DOHH2 (cell line): Measurements from ENCODE around the gene VPS29.

Experiments
- H3F3A ChIP-seq: fragments of 200-600 bp; sonication (generic), shearing (Covaris generic); 2 replicates; pipeline ENCODE4 v1.6.0; 2016; ENCODE audit warnings: antibody characterized with exemption, mild to moderate bottlenecking; ENCODE audit not compliant: control insufficient read depth, insufficient read depth
- H3K27ac ChIP-seq: fragments of 200-600 bp; sonication (generic); 2 replicates; pipeline ENCODE4 v1.5.1; 2014; ENCODE audit warnings: low read depth, mild to moderate bottlenecking, low read length, moderate library complexity
- H3K27me3 ChIP-seq: fragments of 200-600 bp; sonication (generic); 2 replicates; pipeline ENCODE4 v1.6.1; 2014; ENCODE audit warnings: mild to moderate bottlenecking, low read length, mixed read lengths; ENCODE audit not compliant: control insufficient read depth
- H3K36me3 ChIP-seq: fragments of 200-600 bp; sonication (generic); 2 replicates; pipeline ENCODE4 v1.6.1; 2014; ENCODE audit warnings: mild to moderate bottlenecking, low read length, moderate library complexity, mixed read lengths; ENCODE audit not compliant: control insufficient read depth
- H3K4me1 ChIP-seq: fragments of 200-600 bp; sonication (generic); 2 replicates; pipeline ENCODE4 v1.6.1; 2014; ENCODE audit warnings: mild to moderate bottlenecking, low read length, mixed read lengths; ENCODE audit not compliant: control insufficient read depth
- H3K4me2 ChIP-seq: fragments of 200-600 bp; sonication (generic); 2 replicates; pipeline ENCODE4 v1.6.0; 2014; ENCODE audit warnings: mild to moderate bottlenecking, low read length, moderate library complexity
- H3K4me3 ChIP-seq: fragments of 200-600 bp; sonication (generic); 2 replicates; pipeline ENCODE4 v1.5.1; 2014; ENCODE audit warnings: mild to moderate bottlenecking, low read length, mixed read lengths
- H3K79me2 ChIP-seq: fragments of 200-600 bp; sonication (generic); 2 replicates; pipeline ENCODE4 v1.6.1; 2014; ENCODE audit warnings: mild to moderate bottlenecking, low read length, mixed read lengths; ENCODE audit not compliant: control insufficient read depth
- H3K9me2 ChIP-seq: fragments of 200-600 bp; sonication (generic); replicated peaks from 2 replicates; pipeline ENCODE4 v1.6.1; 2014; ENCODE audit warnings: mild to moderate bottlenecking, low read length, mixed read lengths; ENCODE audit not compliant: control insufficient read depth
- H3K9me3 ChIP-seq: fragments of 200-600 bp; sonication (generic); 2 replicates; pipeline ENCODE4 v1.6.1; 2014; ENCODE audit warnings: antibody characterized with exemption, low read length, mixed read lengths; ENCODE audit not compliant: control insufficient read depth, insufficient read depth
- H4K20me1 ChIP-seq: fragments of 200-600 bp; sonication (generic); 2 replicates; pipeline ENCODE4 v1.6.0; 2014; ENCODE audit warnings: low read depth, mild to moderate bottlenecking, antibody characterized with exemption, low read length, moderate library complexity; ENCODE audit not compliant: control insufficient read depth, insufficient read depth
- CTCF ChIP-seq: fragments of 200-600 bp; sonication (generic); IDR thresholded peaks from one replicate; pipeline ENCODE4 v1.5.1; 2014; ENCODE audit warnings: antibody characterized with exemption, mild to moderate bottlenecking, low read depth, low read length; ENCODE audit not compliant: poor library complexity, severe bottlenecking
- EZH2phosphoT487 ChIP-seq: fragments of 200-600 bp; sonication (generic); IDR thresholded peaks from 2 replicates; pipeline ENCODE4 v1.6.1; 2017; ENCODE audit warnings: borderline replicate concordance, mild to moderate bottlenecking, antibody characterized with exemption, low read length, moderate library complexity, mixed read lengths

The VPS29 gene

GRCh38 chr12:110458756-110459155, 43.2 kb downstream of the VPS29 start:
- Histone ChIP-seq H3K27ac (no peak overlapping the region), H4K20me1 (no peaks in the 10 kb centered on the region), H3K4me1 (peaks cover 32% of the 10 kb centered on the region), H3F3A (peaks cover 19% of the 10 kb centered on the region), H3K79me2 (peaks cover 18% of the 10 kb centered on the region), H3K9me2 (no peaks in the 10 kb centered on the region), H3K36me3 (peaks cover 77% of the 10 kb centered on the region), H3K4me2 (no peak overlapping the region), H3K27me3 (no peaks in the 10 kb centered on the region), H3K4me3 (no peak overlapping the region), H3K9me3 (no peaks in the 10 kb centered on the region)
- TF ChIP-seq EZH2phosphoT487: no peak
- TF ChIP-seq CTCF: no peak

GRCh38 chr12:110453569-110454296, 48.2 kb downstream of the VPS29 start:
- Histone ChIP-seq H3K4me2 (no peak overlapping the region), H3K4me1 (peaks cover 46% of the 10 kb centered on the region), H4K20me1 (peaks cover 8% of the 10 kb centered on the region; the same call in 1 of the 2 replicates), H3K79me2 (peaks cover 14% of the 10 kb centered on the region), H3F3A (peaks cover 35% of the 10 kb centered on the region), H3K27me3 (no peaks in the 10 kb centered on the region), H3K9me2 (no peaks in the 10 kb centered on the region), H3K9me3 (no peaks in the 10 kb centered on the region), H3K36me3 (peaks cover 81% of the 10 kb centered on the region), H3K27ac (no peak overlapping the region), H3K4me3 (no peak overlapping the region)
- TF ChIP-seq CTCF: no peak
- TF ChIP-seq EZH2phosphoT487: no peak

- peaks cover 44% of the 10 kb centered on the region for H3K4me1 ChIP-seq
- H3K4me2 ChIP-seq: no peak overlapping the region
- H4K20me1 ChIP-seq: peaks cover 24% of the 10 kb centered on the region
- no peak overlapping the region for H3K4me3 ChIP-seq
- no peaks in the 10 kb centered on the region for H3K9me3 ChIP-seq
- peaks cover 85% of the 10 kb centered on the region for H3K36me3 ChIP-seq
- H3K79me2 ChIP-seq: peaks cover 39% of the 10 kb centered on the region
- H3K9me2 ChIP-seq: no peaks in the 10 kb centered on the region
- no peaks in the 10 kb centered on the region for H3K27me3 ChIP-seq
- TF ChIP-seq CTCF: no peak
- no peak for TF ChIP-seq EZH2phosphoT487
- no peak overlapping the region for H3K27ac ChIP-seq
- peaks cover 27% of the 10 kb centered on the region for H3F3A ChIP-seq
These were observed 50.6 kb downstream of the VPS29 start for GRCh38 chr12:110451263-110451662.
